HG03045 (cell line): ENCODE results near the gene CLDN34.
A peak's percentile ranks its signal among the peaks of the same experiment; 100 is the strongest.

Source experiments
- ATAC-seq: cut with Tn5 transposase; IDR thresholded peaks from one replicate; pipeline ENCODE4 v1.9.1; 2021; ENCODE audit warnings: mild to moderate bottlenecking, moderate library complexity; ENCODE audit not compliant: unreplicated experiment

The CLDN34 gene

DNA sequence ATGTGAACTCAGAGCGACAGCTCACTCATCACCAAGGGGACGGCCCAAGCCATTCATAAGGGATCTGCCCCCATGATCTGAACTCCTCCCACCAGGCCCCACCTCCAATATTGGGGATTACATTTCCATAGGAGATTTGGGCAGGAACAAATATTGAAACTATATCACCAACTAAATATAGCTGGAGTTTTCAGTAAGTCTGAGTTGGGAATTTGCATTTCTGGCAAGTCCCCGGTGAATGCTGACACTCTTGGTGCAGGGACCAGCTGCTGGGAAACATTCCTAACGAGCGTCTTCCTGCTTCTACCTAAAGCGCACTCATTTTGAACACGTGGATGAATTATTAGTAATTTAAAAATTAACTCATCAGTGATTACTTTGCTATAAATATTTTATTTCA is 13.2 kb downstream of the CLDN34 start:
- ATAC-seq = no peak

GRCh38 chrX:9980927-9981326 is 13.8 kb downstream of the CLDN34 start:
- ATAC-seq = no peak

DNA sequence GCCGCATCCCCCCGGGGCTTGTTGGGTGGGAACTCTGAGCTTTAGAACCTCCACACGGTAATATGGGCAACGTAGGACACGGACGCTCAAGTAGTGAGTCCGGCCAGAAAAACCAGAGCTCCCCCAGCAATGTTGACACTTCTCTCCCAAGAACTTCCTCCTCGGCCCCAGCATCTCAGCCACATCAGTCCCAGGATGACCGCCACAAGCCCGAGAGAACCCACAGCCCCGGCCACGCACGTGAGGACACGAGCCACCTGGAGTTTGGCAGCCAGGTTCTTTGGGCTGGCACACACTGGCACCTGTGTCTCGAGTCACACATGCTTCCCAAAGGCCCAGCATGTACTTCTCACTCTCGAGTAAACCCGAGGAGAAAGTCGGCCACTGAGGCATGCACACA is 16.3 kb downstream of the CLDN34 start:
- ATAC-seq = no peak

- no peak for ATAC-seq
These were observed 16.7 kb downstream of the CLDN34 start for GRCh38 chrX:9983846-9984245.

GRCh38 chrX:9988762-9989161 is 21.6 kb downstream of the CLDN34 start:
- no peak for ATAC-seq

DNA sequence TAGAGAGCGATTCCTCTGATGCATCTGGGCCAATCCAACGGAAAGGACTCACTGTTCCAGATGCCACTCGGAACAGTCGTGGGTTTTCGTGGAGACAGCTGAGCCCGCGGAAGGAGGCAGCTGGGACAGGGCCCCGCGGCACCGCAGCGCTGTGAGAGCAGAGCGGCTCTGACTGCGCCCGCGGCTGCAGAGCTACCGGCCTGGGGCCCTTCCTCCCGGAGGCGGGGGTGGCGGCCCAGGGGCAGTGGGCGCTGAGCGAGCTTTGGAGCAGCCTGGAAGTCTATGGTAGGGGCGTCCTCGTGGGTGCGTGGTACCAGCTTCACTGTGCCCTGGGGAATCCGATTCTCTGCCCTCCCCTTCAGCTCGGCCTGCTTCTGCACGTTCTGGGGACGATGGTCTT is 24.9 kb downstream of the CLDN34 start:
- ATAC-seq = no peak

GRCh38 chrX:9992724-9993123 is 25.6 kb downstream of the CLDN34 start:
- no peak for ATAC-seq

GRCh38 chrX:9995855-9996339 is 28.7 kb downstream of the CLDN34 start:
- ATAC-seq = no peak

- ATAC-seq = no peak
These were observed 29.9 kb downstream of the CLDN34 start for GRCh38 chrX:9997041-9997440.

DNA sequence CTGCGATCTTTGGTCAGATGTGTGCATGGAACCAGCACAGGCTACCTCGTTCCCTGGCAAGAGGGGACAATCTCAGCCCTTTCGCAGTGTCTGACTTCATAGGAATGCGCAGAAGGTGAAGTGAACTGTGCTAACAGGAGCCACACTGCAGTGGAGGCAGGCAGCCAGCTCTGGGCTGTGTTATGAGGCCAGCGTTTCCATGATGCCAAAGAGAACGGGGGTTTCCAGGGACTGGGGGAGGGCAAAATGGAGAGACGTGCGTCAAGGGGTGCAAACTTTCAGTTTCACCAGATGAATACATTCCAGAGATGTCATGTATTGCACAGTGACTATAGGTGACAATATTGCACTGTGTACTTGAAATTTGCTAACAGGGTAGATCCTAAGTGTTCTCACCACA is 30.4 kb downstream of the CLDN34 start:
- no peak for ATAC-seq

GRCh38 chrX:10001496-10001895 is 34.3 kb downstream of the CLDN34 start:
- ATAC-seq = no peak

DNA sequence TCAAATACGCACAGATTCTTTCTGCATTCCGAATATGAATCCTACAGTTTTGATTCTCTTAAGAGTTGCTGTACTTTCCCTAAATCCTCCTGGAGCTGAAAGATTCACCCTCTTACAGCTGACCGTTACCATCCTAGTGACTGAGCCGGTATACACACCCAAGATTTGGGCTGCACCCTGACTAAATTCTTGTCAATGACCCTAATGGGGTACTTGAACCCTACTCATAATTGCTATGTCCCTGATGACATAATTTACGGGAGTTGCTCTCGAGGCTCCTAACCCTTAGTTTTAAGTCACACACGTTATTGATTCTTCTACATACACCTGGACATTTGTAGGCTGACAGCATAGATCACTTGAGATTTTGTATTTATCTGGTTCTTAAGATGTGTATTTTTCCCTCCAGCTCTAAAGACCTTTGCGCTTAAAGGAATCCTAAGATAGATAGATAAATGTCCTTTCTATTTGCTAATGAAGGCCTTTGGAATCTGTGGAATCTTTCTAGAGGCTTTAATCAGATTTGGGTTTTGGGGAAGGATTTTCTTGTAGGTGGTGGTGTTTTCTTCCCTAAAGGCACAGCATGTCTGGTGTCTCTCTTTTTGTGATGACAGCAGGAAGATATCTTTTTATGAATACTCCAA is 37.8 kb downstream of the CLDN34 start:
- no peak for ATAC-seq

DNA sequence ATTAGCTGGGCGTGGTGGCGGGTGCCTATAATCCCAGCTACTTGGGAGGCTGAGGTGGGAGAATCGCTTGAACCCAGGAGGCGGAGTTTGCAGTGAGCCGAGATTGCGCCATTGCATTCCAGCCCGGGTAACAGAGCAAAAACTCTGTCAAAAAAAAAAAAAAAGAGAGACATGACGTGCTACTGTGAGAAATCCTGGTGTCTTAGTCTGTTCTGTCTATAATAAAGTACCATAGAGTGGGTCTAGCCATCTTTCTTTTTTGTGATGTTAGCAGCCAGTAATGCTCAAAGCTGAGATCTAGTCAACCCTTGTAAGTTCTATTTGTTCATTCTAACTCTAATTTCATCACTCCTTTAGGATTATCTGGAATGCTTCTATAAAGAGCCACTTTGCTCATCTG is 38.9 kb downstream of the CLDN34 start:
- ATAC-seq = no peak

DNA sequence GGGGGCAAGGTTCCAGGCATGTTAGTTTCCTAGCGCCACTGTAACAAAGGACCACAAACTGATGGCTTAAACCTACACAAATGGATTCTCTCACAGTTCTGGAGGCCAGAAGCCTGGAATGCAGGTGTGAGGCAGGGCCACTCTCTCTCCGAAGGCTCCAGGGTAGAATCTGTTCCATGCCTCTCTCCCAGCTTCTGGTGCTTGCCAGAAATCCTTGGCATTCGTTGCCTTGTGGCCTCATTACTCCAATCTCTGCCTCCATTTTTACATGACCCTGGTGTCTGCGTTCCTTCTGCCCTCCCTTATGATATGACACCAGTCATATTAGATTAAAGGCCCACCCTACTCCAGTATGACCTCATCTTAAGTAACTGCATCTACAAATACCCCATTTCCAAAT is 39.6 kb downstream of the CLDN34 start:
- ATAC-seq = no peak

DNA sequence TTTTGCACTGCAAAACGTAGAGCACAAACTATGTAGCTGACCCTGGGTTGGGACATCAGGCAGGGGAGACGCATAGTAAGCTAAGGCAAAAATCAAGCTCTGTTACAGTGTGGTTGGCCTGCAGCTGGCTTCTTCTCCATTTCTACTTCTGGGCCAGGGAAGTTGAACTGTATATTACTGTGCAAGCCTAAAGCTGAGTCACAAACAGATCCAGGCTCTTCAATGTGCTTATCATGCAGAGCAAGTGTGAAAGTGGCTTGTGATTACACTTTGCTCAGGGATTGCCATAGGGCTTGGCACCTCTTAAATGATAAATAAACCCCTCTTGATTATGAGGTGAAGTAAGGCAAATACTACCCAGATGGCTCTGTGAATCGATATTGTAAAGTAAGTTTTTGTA is 40.5 kb downstream of the CLDN34 start:
- ATAC-seq = no peak

- ATAC-seq = no peak
These were observed 41.4 kb downstream of the CLDN34 start for GRCh38 chrX:10008483-10009056.

- no peak for ATAC-seq
These were observed 42.6 kb downstream of the CLDN34 start for GRCh38 chrX:10009741-10010140.

DNA sequence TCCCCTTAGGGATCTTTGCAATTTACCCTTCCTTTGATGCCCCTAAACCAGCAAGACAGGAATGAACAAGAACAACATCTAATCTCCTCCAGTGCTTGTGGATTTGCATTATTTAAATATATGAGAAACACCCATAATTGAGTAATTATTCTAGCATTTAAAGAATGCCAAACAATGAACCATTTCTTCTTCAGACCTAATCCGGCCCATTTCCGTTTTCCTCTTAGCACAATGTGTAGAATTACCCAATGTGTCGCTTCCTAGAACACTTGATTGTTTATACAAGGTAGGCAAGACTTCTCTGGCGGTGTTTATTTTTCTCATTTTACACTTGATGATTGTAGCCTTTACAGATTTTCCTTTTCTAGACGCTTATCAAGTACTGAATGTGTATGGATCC is 43.5 kb downstream of the CLDN34 start:
- no peak for ATAC-seq

DNA sequence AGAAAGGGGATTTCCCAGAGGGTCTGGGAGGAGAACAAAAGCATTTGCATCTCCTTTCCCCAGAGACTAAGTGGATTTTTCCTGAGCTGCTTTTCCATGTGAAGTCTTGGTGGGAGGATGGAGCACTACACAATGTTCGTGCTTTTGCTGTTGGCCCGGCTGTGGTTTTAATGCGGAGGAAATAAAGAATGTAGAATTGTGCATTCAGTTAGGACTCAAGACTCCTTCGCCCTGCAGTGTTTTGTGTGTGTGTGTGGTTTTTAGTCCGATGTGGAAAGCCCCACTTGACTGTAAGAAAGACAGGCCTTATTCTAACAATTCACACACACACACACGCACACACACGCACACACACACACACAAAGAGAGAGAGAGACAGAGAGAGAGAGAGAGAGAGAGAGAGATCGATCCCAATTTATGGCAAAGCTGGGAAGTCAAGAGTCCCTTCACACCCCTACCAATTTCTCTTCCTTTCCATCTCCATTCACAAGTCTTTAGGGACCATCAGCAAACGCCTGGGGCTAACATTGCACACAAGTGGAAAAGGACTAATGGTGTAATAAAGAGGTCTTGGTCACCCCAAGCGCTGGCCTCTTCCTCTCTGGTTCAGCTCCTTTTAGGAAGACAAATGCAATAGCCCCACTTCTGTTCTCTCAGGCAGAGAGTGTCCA is 44.2 kb downstream of the CLDN34 start:
- no peak for ATAC-seq

DNA sequence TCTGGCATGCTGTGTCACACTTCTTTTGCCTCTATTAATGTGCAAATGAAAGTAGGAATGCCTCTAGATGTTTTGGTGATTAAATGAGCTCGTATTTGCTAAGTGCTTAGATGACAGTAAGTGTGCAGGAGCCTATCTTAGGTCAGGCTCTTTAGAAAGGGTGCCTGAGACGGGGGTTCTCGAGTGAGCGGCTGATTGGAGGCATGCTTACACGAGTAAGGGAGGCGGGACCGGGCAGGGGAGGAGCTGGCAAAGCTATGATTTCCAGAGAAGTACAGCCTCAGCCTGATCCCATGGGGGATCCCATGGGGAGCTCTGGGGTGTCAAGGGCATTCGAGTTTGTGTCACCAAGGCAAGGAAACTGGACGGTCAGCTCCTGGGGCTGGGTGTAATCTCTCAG is 44.8 kb downstream of the CLDN34 start:
- no peak for ATAC-seq

DNA sequence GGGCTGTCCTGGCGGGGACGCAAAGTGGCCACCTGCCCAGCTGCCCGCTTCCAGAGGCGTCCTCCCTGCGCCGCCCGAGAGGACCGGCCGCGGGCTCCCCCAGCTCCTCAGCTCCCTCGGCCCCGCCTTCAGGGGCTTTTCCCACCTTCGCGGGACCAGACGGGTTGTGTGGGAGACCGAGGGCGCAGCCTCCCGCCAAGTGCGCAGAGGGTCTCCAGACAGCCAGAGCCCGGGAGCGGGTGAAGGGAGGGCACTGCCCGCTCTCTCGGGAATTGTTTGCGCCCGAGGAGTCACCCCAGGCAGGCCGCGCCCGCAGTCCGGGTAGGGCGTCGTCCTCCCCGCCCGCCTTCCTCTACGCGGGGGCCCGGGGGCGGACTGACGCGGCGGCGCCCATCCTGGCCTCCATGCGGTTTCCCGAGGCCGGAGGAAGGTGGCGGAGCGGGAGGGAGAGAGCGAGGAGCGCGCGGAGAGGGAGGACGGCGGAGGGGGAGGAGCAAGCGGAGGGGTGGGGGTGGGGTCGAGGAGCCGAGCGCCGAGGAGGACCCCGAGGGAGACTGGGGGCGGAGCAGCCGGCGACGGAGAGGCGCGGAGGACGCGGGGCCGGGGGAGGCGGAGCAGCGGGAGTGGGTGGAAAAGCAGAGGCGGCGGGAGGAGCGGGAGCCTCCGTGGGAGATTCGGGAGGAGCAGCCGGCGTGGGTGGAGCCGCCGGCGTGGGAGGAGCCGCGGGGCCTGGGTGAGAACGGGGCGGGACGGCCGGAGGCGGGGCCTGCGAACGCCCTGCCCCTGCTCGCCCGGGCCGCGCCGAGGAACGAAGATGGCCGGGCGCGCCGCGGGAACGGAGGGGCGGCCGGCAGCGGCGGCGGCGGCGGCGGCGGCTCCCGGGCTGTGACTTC is 47.5 kb downstream of the CLDN34 start:
- peak; percentile 89 for ATAC-seq
